ENCODE data around the gene DYNLT4. TPM values are rescaled to one million over a fixed set of nuclear protein-coding genes. Genes with fewer than 3 reads are reported as not detected.

The DYNLT4 gene
- total RNA-seq, 1 donor from 2014 or later = 1.4 TPM

GRCh38 chr1:44786138-44786840 is 20.9 kb downstream of the DYNLT4 start:
- Mint-ChIP-seq H3K4me1 (ENCODE audit: unreplicated experiment) (peaks cover 8% of the 10 kb centered on the region), H3K4me3 (ENCODE audit: unreplicated experiment) (no peak overlapping the region), H3K36me3 (ENCODE audit: low read depth, unreplicated experiment) (peaks cover 4% of the 10 kb centered on the region), H3K27me3 (ENCODE audit: unreplicated experiment) (peaks cover 14% of the 10 kb centered on the region), H3K9me3 (ENCODE audit: unreplicated experiment) (no peaks in the 10 kb centered on the region), H3K27ac (ENCODE audit: unreplicated experiment) (no peak overlapping the region)
- peak; percentile 82 for DNase-seq (ENCODE audit: low spot score)
- peak; percentile 100 for TF ChIP-seq CTCF (IDR thresholded peaks at IDR 0.05; ENCODE audit: unreplicated experiment)

- no peak for DNase-seq (ENCODE audit: low spot score)
- peaks cover 8% of the 10 kb centered on the region for H3K4me1 Mint-ChIP-seq (ENCODE audit: unreplicated experiment)
- no peak for TF ChIP-seq CTCF (IDR thresholded peaks at IDR 0.05; ENCODE audit: unreplicated experiment)
- H3K27ac Mint-ChIP-seq (ENCODE audit: unreplicated experiment) = no peak overlapping the region
- H3K9me3 Mint-ChIP-seq (ENCODE audit: unreplicated experiment) = no peaks in the 10 kb centered on the region
- H3K36me3 Mint-ChIP-seq (ENCODE audit: low read depth, unreplicated experiment) = peaks cover 5% of the 10 kb centered on the region
- H3K4me3 Mint-ChIP-seq (ENCODE audit: unreplicated experiment) = peak overlapping the region; percentile 43
- H3K27me3 Mint-ChIP-seq (ENCODE audit: unreplicated experiment) = peaks cover 14% of the 10 kb centered on the region
Observed at GRCh38 chr1:44785501-44786137, 21.5 kb downstream of the DYNLT4 start.

- no peak overlapping the region for H3K27ac Mint-ChIP-seq (ENCODE audit: unreplicated experiment)
Observed at GRCh38 chr1:44785029-44785380, 22.1 kb downstream of the DYNLT4 start.

GRCh38 chr1:44784094-44785028 is 22.8 kb downstream of the DYNLT4 start:
- Mint-ChIP-seq H3K27me3 (ENCODE audit: unreplicated experiment) (peaks cover 16% of the 10 kb centered on the region), H3K4me1 (ENCODE audit: unreplicated experiment) (peaks cover 8% of the 10 kb centered on the region), H3K36me3 (ENCODE audit: low read depth, unreplicated experiment) (peaks cover 12% of the 10 kb centered on the region), H3K9me3 (ENCODE audit: unreplicated experiment) (no peaks in the 10 kb centered on the region), H3K4me3 (ENCODE audit: unreplicated experiment) (no peak overlapping the region), H3K27ac (ENCODE audit: unreplicated experiment) (no peak overlapping the region)
- no peak for DNase-seq (ENCODE audit: low spot score)
- no peak for TF ChIP-seq CTCF (IDR thresholded peaks at IDR 0.05; ENCODE audit: unreplicated experiment)

More at GRCh38 chr1:44785029-44785380, 22.1 kb downstream of the DYNLT4 start:
- Mint-ChIP-seq H3K4me3 (ENCODE audit: unreplicated experiment) (peak overlapping the region; percentile 43), H3K27me3 (ENCODE audit: unreplicated experiment) (peaks cover 16% of the 10 kb centered on the region), H3K9me3 (ENCODE audit: unreplicated experiment) (no peaks in the 10 kb centered on the region), H3K4me1 (ENCODE audit: unreplicated experiment) (peaks cover 8% of the 10 kb centered on the region), H3K36me3 (ENCODE audit: low read depth, unreplicated experiment) (peaks cover 11% of the 10 kb centered on the region)
- DNase-seq (ENCODE audit: low spot score) = no peak
- no peak for TF ChIP-seq CTCF (IDR thresholded peaks at IDR 0.05; ENCODE audit: unreplicated experiment)

All from endothelial cell (in vitro differentiated cells).